Adipose tissue (tissue), 3 donors: ENCODE data around the gene ARHGAP26. TPM values are rescaled to one million over a fixed set of nuclear protein-coding genes. Genes with fewer than 3 reads are reported as not detected.

Experiments
- H3K27ac ChIP-seq: one replicate; pipeline ENCODE4 v1.5.1; 2013; ENCODE audit warnings: low read depth, low read length
- WGBS, 3 donors: extraction: QIAGEN DNeasy Blood & Tissue Kit; methylation state at CpG; one replicate each; pipeline ENCODE4 v1.1.7; 2013; 5-methylcytosine and 5-hydroxymethylcytosine counted together
- polyA plus RNA-seq, 3 donors: library from polyadenylated mRNA; stranded (reverse); fragments of 200-250 nt; gene quantifications; one replicate each; pipeline ENCODE4 v1.2.3, GENCODE V29; 2013
- donor health status: healthy with polysubstance abuse.
- donor health status: Bipolar disorder and iron deficiency.
- donor health status: healthy.

ARHGAP26 gene
- polyA plus RNA-seq, 3 donors: 2.3 to 8.3 (median 6.5) TPM

- 97 to 99% (median 98%) methylated on average over 2 of the region's 2 CpGs for WGBS, 3 donors
- H3K27ac ChIP-seq: no peak overlapping the region
These were observed 251.4 kb downstream of the ARHGAP26 start for GRCh38 chr5:143021595-143021994.

- no peak overlapping the region for H3K27ac ChIP-seq
- 55 to 74% (median 56%) methylated on average over 10 of the region's 10 CpGs for WGBS, 3 donors
These were observed 253.4 kb downstream of the ARHGAP26 start for GRCh38 chr5:143023411-143024096.

DNA sequence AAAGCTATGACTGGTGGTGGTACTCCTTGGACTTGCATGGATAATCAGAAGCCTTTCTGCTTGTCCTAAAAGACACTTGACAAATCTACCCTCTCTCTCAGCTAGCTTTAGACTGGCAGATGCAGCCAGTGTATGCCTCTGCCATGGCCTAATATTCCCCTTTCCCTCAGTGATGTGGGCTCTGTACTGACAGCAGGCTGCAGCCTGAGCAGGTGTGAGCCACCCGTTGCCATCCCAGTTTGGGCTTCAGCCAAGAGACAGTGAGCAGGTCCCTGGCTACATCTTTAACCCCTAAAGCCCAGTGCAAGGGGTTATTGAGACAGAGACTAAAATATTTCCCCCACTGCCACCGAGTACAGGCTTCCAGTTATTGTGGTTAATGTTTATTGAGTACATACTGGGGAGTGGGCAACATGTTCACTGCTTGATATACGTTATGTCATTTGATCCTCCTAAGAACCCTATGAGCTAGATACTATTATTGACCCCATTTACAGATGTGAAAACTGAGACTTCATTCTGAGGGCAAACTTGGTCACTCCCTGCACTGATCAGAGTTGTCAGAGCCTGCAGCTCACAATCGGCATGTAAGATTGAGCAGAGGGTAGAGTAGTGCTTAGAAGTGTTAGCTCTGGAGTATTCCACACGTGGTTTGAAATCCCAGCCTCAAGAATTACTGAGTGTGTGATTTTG is 254.2 kb downstream of the ARHGAP26 start:
- 80 to 84% (median 81%) methylated on average over 5 of the region's 5 CpGs for WGBS, 3 donors
- no peak overlapping the region for H3K27ac ChIP-seq

DNA sequence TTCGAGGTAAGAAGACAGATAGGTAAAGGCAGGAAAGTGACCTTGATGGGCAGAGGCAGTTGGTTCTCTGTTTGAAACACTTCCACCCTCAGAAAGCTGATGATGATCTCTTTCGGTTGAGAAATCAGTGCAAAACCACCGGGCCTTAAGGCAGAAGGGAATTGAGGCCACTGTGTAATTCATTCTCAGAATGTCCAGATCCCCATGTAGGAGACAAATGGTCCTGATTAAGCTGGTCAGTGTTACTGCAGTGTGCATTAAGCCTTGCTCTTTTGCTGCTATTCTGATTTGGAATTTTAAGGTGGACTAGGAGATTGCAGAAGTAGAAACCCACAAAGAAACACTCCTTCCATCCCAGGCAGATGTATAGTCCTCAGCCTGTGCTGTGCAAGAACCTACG is 255.2 kb downstream of the ARHGAP26 start:
- 65 to 73% (median 65%) methylated on average over 4 of the region's 4 CpGs for WGBS, 3 donors
- no peak overlapping the region for H3K27ac ChIP-seq

DNA sequence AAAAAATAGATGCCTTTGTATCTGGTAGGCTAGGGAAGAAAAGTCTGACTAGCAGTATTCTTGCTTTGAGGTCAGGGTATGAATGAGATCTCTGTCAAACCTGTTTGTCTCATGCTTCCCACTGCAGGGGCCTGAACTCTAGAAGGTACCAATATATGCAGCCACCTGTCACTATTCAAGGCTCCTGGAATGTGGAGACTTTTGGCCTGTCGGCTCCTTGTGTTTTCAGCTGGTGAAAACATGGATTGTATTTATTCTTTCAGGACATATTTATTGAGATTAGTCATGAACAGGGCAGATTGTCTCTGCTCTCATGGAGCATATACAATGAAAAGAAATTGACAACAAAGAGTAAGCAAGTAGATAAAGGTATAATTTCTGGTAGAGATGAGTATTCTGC is 255.8 kb downstream of the ARHGAP26 start:
- 72 to 91% (median 88%) methylated on average over 1 of the region's 1 CpG for WGBS, 3 donors

GRCh38 chr5:143026380-143026779 is 256.2 kb downstream of the ARHGAP26 start:
- 92 to 97% (median 96%) methylated on average over 3 of the region's 3 CpGs for WGBS, 3 donors
- H3K27ac ChIP-seq: no peak overlapping the region

More for the DNA sequence above, 255.8 kb downstream of the ARHGAP26 start:
- H3K27ac ChIP-seq: no peak overlapping the region

DNA sequence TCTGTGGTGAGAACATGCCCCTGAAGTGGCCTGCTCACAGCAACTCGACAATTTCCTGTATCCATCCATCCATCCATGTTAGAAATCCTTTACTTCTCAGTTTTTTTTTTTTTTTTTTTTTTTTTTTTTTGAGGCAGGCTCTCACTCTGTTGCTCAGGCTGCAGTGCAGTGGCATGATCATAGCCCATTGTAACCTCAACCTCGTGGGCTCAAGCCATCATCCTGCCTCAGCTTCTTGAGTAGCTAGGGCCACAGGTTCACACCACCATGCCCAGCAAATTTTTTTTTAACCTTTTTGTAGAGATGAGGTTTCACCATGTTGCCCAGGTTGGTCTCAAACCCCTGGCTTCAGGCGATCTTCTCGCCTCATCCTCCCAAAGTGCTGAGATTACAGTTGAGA is 259.1 kb downstream of the ARHGAP26 start:
- H3K27ac ChIP-seq: no peak overlapping the region
- WGBS, 3 donors: 91 to 92% (median 91%) methylated on average over 4 of the region's 4 CpGs

DNA sequence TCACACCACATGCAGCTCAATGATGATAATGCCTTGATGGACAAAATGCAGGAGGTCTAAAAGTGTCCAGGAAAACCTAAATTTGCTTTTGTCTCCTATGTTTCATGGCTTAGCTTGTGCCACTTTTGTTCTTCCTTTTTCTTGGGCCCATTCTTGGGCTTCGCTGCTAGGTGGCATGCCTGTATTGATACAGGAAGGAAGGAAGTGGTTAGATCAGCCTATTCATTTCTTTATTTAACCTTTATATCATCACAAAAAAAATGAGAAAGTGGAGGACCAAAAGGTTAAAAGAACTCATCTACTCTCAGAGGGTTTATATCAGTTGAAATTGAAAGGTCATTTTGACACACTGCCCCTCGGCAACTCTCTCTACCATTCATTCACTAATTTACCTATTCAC is 260.2 kb downstream of the ARHGAP26 start:
- H3K27ac ChIP-seq: no peak overlapping the region
- 58 to 79% (median 71%) methylated on average over 2 of the region's 2 CpGs for WGBS, 3 donors

- H3K27ac ChIP-seq: no peak overlapping the region
- WGBS, 3 donors: 87 to 94% (median 93%) methylated on average over 13 of the region's 13 CpGs
These were observed 261.8 kb downstream of the ARHGAP26 start for GRCh38 chr5:143031781-143032580.

- 18 to 80% (median 72%) methylated on average over 1 of the region's 1 CpG for WGBS, 3 donors
- no peak overlapping the region for H3K27ac ChIP-seq
These were observed 262.3 kb downstream of the ARHGAP26 start for GRCh38 chr5:143032581-143032836.

- H3K27ac ChIP-seq: no peak overlapping the region
These were observed 263.5 kb downstream of the ARHGAP26 start for GRCh38 chr5:143033535-143034250.

GRCh38 chr5:143036146-143036927 is 266.2 kb downstream of the ARHGAP26 start:
- H3K27ac ChIP-seq: no peak overlapping the region
- WGBS, 3 donors: 92 to 95% (median 92%) methylated on average over 4 of the region's 4 CpGs

More at GRCh38 chr5:143033535-143034250, 263.5 kb downstream of the ARHGAP26 start:
- 72 to 76% (median 74%) methylated on average over 10 of the region's 10 CpGs for WGBS, 3 donors

GRCh38 chr5:143037071-143037470 is 266.9 kb downstream of the ARHGAP26 start:
- 39 to 82% (median 70%) methylated on average over 3 of the region's 3 CpGs for WGBS, 3 donors
- H3K27ac ChIP-seq: no peak overlapping the region

- 69 to 92% (median 85%) methylated on average over 1 of the region's 1 CpG for WGBS, 3 donors
- no peak overlapping the region for H3K27ac ChIP-seq
These were observed 267.5 kb downstream of the ARHGAP26 start for GRCh38 chr5:143037708-143038107.

- WGBS, 3 donors: 74 to 95% (median 74%) methylated on average over 2 of the region's 2 CpGs
- no peak overlapping the region for H3K27ac ChIP-seq
These were observed 270.4 kb downstream of the ARHGAP26 start for GRCh38 chr5:143040622-143041021.

DNA sequence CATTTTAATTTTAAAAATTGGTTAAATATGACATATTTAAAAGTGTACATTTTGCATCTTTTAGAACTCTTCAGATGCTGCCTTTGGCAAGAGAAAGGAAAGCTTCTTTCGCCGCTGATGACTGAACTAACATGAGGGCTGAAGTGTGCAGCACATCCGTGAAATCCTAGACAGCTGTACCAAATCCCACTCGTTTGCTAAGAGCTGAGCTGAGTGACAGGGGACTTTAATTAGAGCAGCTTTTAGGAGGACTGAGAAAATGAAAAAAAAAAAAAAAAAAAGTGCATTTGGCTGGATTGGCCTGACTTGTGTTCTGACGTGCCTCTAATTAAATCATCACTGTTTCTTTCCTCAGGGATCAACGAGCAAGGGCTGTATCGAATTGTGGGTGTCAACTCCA is 271.3 kb downstream of the ARHGAP26 start:
- WGBS, 3 donors: 78 to 88% (median 88%) methylated on average over 7 of the region's 7 CpGs
- no peak overlapping the region for H3K27ac ChIP-seq

GRCh38 chr5:143041972-143042770 is 272.0 kb downstream of the ARHGAP26 start:
- no peak overlapping the region for H3K27ac ChIP-seq
- 80 to 93% (median 84%) methylated on average over 6 of the region's 6 CpGs for WGBS, 3 donors
